ENCODE results near the gene TMEM150A. TPM values are rescaled to one million over a fixed set of nuclear protein-coding genes. Genes with fewer than 3 reads are reported as not detected.

The TMEM150A gene
- total and polyA plus RNA-seq, 9 donors: 7.0 to 27.1 (median 17.8) TPM

DNA sequence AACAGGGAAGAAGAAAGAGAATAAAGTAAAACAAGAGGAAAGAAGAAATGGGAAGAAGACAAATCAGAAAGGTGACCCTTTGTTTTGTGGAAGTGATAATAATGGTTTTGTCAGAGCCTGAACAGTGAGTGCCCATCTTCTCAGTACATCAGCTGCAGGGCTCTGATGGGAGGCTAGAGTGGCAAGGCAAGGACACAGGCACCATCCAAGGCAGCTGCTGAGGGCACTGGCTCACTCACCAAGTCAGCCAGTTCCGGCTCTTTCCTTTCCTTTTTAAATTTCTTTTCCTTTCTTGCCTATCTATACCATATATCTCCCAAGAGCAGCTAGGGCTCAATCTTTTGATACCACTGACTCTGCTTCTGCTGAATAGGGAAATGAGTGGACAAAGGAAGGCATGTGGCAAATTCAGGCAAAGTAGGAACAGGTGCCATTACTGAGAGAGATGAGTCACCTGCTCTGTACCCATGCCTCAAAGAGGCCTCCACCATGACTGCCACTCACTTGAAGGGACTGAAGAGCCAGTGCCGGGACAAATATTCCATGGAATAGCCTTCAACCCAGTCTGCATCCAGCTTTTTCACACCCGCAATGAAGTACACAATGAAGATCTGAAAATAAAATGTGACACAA is 47.4 kb downstream of the TMEM150A start:
- Histone ChIP-seq H3K9me3 (no peaks in the 10 kb centered on the region), H3K4me1 (ENCODE audit: insufficient read depth) (peaks cover 4% of the 10 kb centered on the region), H3K27ac (no peak overlapping the region), H3K27me3 (no peaks in the 10 kb centered on the region), H3K36me3 (no peaks in the 10 kb centered on the region), H3K4me3 (no peak overlapping the region)
- DNase-seq: no peak
- intact Hi-C loops (cut with DNase I): loop anchor here in 2 of 4 donors (5.0 to 10.0 kb wide), 2 partner anchors 133 to 420 kb away; partner anchors contain the start of gene TCF7L1 (in 1 of the 2)
- TF ChIP-seq EP300 (IDR thresholded peaks at IDR 0.05) (no peak), POLR2A (IDR thresholded peaks at IDR 0.05) (no peak)
- TF ChIP-seq, protein P1, sequence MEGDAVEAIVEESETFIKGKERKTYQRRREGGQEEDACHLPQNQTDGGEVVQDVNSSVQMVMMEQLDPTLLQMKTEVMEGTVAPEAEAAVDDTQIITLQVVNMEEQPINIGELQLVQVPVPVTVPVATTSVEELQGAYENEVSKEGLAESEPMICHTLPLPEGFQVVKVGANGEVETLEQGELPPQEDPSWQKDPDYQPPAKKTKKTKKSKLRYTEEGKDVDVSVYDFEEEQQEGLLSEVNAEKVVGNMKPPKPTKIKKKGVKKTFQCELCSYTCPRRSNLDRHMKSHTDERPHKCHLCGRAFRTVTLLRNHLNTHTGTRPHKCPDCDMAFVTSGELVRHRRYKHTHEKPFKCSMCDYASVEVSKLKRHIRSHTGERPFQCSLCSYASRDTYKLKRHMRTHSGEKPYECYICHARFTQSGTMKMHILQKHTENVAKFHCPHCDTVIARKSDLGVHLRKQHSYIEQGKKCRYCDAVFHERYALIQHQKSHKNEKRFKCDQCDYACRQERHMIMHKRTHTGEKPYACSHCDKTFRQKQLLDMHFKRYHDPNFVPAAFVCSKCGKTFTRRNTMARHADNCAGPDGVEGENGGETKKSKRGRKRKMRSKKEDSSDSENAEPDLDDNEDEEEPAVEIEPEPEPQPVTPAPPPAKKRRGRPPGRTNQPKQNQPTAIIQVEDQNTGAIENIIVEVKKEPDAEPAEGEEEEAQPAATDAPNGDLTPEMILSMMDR (IDR thresholded peaks at IDR 0.05): no peak
- 82 to 89% (median 86%) methylated on average over 3 of the region's 3 CpGs for WGBS, 3 donors

DNA sequence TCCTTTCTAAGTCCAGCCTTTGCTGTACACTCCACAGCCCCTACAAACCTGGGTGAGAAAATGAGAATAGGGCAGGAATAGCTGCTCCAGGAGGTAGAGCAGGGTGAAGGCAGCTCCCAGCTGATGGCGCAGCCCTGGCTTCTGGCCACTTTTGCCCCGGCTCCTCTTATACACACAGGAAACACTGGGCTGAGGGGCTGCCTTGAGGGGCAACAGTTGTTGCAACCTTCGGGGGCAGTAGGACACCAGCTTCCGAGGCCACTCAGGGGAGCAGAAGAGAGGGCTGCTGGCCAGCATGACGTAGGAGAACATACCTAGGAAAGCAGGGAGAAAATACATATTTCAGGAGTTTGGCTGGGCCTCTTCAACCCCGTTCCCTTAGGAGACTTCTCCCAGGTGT is 49.3 kb downstream of the TMEM150A start:
- H3K36me3 ChIP-seq: no peaks in the 10 kb centered on the region
- DNase-seq: no peak
- TF ChIP-seq EP300 (IDR thresholded peaks at IDR 0.05): no peak
- TF ChIP-seq, protein P1 (IDR thresholded peaks at IDR 0.05): no peak
- no peak for TF ChIP-seq POLR2A (IDR thresholded peaks at IDR 0.05)
- WGBS, 3 donors: 66 to 78% (median 70%) methylated on average over 6 of the region's 6 CpGs
- intact Hi-C loops (cut with DNase I): loop anchor here in 3 of 4 donors (2.0 to 10.0 kb wide), 3 partner anchors 131 to 418 kb away; partner anchors contain the start of gene TCF7L1 (in 1 of the 3)
- no peaks in the 10 kb centered on the region for H3K4me1 ChIP-seq (ENCODE audit: insufficient read depth)
- no peak overlapping the region for H3K4me3 ChIP-seq
- H3K27me3 ChIP-seq: no peaks in the 10 kb centered on the region
- no peak overlapping the region for H3K27ac ChIP-seq
- H3K9me3 ChIP-seq: no peaks in the 10 kb centered on the region

DNA sequence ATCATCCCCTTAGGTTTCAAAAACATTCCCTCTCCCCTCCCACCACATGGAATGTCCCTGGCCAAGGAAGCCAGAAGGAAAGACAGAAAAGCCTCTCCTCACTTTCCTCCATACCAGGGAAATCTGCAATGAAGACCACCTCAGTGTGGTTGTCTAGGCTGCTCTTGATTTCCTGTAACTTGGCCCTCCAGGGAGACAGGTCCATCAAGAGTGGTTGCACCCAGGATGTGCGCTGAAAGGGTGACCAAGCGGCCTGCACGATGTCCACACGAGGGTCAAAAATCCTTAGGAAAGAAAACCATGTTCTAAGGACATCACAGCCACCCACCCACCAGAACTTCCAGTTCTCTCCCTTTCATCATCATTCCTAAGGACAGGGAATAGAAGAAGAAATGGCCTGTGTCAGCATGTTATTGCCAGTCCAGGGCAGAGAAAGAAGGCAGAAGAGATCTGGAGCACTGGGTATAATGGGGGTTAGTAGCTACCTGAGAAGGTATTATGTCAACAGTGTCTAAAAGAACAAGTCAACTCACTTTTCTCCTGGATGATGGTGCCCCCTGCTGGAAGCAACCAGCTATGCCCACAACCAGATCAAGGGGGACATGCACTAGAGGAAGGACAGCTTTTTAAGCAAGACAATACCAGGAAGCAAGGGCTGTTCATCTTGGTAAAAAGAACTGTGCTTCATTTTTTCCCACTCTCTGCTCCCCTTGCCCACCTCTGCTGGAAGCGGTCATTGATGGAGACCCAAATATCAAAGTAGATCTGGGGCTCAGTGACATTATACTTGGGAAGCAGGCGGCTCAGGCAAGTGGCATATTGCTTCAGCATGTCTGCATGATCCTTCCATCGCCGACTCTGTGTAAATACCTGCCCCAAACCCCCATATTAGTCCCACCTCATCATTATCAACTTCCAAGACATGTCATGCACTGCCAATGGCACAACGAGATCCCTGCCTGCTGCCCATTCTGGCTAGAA is 50.5 kb downstream of the TMEM150A start:
- Histone ChIP-seq H3K9me3 (no peaks in the 10 kb centered on the region), H3K4me1 (ENCODE audit: insufficient read depth) (no peaks in the 10 kb centered on the region), H3K27ac (no peak overlapping the region), H3K4me3 (no peak overlapping the region), H3K27me3 (no peaks in the 10 kb centered on the region), H3K36me3 (no peaks in the 10 kb centered on the region)
- 75 to 80% (median 75%) methylated on average over 9 of the region's 9 CpGs for whole genome bisulfite sequencing, 3 donors
- DNase-seq: peak; percentile 69 to 88 (median 82)
- TF ChIP-seq, protein P1 (IDR thresholded peaks at IDR 0.05): peak; percentile 65 to 95 (median 89)
- TF ChIP-seq EP300 (IDR thresholded peaks at IDR 0.05) (no peak), POLR2A (IDR thresholded peaks at IDR 0.05) (no peak)
- intact Hi-C loops (cut with DNase I): loop anchor here (1.0 to 10.0 kb wide), 5 partner anchors 130 to 417 kb away; partner anchors contain the start of gene TCF7L1 (in 1 of the 4)

DNA sequence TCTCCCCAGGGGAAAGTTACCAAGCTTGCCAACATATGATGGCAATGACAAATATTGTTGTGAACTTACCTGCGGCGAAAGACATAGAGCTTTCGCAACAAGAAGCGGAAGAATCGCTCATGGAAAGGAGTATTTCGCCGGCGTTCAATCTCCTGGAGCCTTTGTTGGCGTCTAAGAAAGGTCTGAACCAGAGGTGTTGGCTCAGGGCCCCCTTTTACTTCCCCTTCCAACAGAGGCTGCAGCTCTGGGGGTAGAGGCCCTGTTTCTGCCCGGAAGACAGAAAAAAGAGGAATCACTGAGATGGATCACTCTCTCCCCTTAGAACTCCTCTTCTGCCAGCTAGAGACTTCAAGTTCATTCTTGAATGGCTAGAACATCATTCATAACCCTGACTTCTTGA is 52.0 kb downstream of the TMEM150A start:
- Histone ChIP-seq H3K9me3 (no peaks in the 10 kb centered on the region), H3K4me1 (ENCODE audit: insufficient read depth) (no peaks in the 10 kb centered on the region), H3K4me3 (no peak overlapping the region), H3K27ac (no peak overlapping the region), H3K27me3 (no peaks in the 10 kb centered on the region), H3K36me3 (no peaks in the 10 kb centered on the region)
- intact Hi-C loops (cut with DNase I): loop anchor here in 2 of 4 donors (5.0 to 10.0 kb wide), 2 partner anchors 128 to 416 kb away; partner anchors contain the start of gene TCF7L1 (in 1 of the 2)
- TF ChIP-seq, protein P1 (IDR thresholded peaks at IDR 0.05): no peak
- TF ChIP-seq POLR2A (IDR thresholded peaks at IDR 0.05) (no peak), EP300 (IDR thresholded peaks at IDR 0.05) (no peak)
- WGBS, 3 donors: 83 to 90% (median 88%) methylated on average over 10 of the region's 10 CpGs
- no peak for DNase-seq
